ENCODE results near the gene NRG3. TPM values are rescaled to one million over a fixed set of nuclear protein-coding genes. Genes with fewer than 3 reads are reported as not detected.
A peak's percentile ranks its signal among the peaks of the same experiment; 100 is the strongest.

NRG3 gene
- total RNA-seq, 1 donor from 2014 or later = 0.92 TPM

- no peak for TF ChIP-seq CTCF (conservative IDR thresholded peaks at IDR 0.05; ENCODE audit: low read depth, low read length)
- DNase-seq (ENCODE audit: low read depth) = no peak
- H3K4me3 ChIP-seq (ENCODE audit: low read depth, low read length) = no peak overlapping the region
Measured at GRCh38 chr10:82149674-82150073, 274.7 kb downstream of the NRG3 start.

- H3K4me3 ChIP-seq (ENCODE audit: low read depth, low read length) = no peak overlapping the region
- peak; percentile 72 for TF ChIP-seq CTCF (conservative IDR thresholded peaks at IDR 0.05; ENCODE audit: low read depth, low read length)
- DNase-seq (ENCODE audit: low read depth) = no peak
Measured at GRCh38 chr10:82150123-82150900, 275.3 kb downstream of the NRG3 start.

- DNase-seq (ENCODE audit: low read depth) = peak; percentile 35
- no peak for TF ChIP-seq CTCF (conservative IDR thresholded peaks at IDR 0.05; ENCODE audit: low read depth, low read length)
- H3K4me3 ChIP-seq (ENCODE audit: low read depth, low read length) = no peak overlapping the region
Measured at GRCh38 chr10:82160307-82160706, 285.3 kb downstream of the NRG3 start.

- no peak overlapping the region for H3K4me3 ChIP-seq (ENCODE audit: low read depth, low read length)
- no peak for DNase-seq (ENCODE audit: low read depth)
- TF ChIP-seq CTCF (conservative IDR thresholded peaks at IDR 0.05; ENCODE audit: low read depth, low read length) = no peak
Measured at GRCh38 chr10:82161264-82161663, 286.3 kb downstream of the NRG3 start.

- peak; percentile 41 for DNase-seq (ENCODE audit: low read depth)
- no peak overlapping the region for H3K4me3 ChIP-seq (ENCODE audit: low read depth, low read length)
- no peak for TF ChIP-seq CTCF (conservative IDR thresholded peaks at IDR 0.05; ENCODE audit: low read depth, low read length)
Measured at GRCh38 chr10:82162549-82163195, 287.7 kb downstream of the NRG3 start.

- no peak for DNase-seq (ENCODE audit: low read depth)
- no peak for TF ChIP-seq CTCF (conservative IDR thresholded peaks at IDR 0.05; ENCODE audit: low read depth, low read length)
- no peak overlapping the region for H3K4me3 ChIP-seq (ENCODE audit: low read depth, low read length)
Measured at GRCh38 chr10:82171899-82172298, 296.9 kb downstream of the NRG3 start.
